Epidermal melanocyte (primary cell): ENCODE data around the gene SEH1L.
"Not testable (repeated sequence)": the region's sequence is repeated elsewhere in the genome, so short reads cannot be mapped to it uniquely, and the experiment has no call there.

Source experiments
- DNase-seq: peaks from one replicate; pipeline ENCODE4 v3.0.0; 2011; ENCODE audit warnings: low spot score; ENCODE audit not compliant: insufficient read length

Gene SEH1L

DNA sequence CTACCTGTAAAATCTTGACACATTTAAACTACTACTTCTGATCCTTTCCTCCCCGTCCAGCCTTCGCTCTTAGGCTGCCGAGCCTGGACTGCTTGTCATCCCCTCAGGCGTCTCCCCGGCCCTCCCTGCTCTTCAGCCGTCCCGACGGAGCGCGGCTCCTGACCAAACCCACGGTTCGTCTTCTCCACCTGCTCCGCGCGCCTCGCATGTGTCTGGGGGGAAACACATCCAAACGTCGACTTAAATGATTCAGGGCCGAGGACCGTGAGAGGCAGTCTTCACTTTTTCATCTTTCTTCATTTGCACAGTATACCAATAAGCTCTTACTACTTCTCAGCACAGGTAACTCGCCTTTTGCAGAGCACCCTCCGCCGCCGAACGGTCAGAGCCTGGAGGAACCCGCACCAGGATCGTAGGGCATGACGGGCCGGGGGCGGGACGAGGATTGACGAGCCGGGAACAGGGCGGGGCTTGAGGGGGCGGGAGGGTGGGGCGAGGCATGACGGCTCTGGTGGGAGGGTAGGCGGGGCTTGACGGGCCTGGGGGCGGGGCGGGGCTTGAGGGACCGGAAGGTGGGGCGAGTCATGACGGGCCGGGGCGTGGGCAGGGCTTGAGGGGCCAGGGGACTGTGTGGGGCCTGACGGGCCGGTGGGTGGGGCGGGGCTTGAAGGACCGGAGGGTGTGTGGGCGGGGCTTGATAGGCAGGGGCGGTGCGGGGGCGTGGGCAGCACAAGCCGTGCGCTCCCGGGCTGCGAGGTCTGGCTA, at the start of gene SEH1L:
Gene SEH1L (plus strand): TSS at position 727 of the 765 bp plus-strand sequence. CDS start 111 bp downstream, outside the sequence.
- peak; percentile 89 for DNase-seq

DNA sequence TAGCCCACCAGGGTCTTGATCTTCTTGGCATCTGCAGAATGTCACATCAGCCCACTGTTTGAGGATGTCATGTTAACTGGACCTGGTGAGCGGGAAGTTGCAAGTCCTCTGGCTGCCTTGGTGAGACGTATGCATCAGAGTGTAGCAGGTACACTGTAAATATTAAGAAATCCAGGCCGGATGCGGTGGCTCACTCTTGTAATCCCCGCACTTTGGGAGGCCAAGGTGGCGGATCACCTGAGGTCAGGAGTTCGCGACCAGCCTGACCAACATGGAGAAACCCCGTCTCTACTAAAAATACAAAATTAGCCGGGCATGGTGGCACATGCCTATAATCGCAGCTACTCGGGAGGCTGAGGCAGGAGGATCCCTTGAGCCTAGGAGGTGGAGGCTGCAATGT, 46.6 kb upstream of the SEH1L start:
- DNase-seq: not testable (repeated sequence)

GRCh38 chr18:12904012-12904516, 43.7 kb upstream of the SEH1L start:
- DNase-seq: no peak

GRCh38 chr18:12906119-12906518, 41.7 kb upstream of the SEH1L start:
- DNase-seq: no peak

DNA sequence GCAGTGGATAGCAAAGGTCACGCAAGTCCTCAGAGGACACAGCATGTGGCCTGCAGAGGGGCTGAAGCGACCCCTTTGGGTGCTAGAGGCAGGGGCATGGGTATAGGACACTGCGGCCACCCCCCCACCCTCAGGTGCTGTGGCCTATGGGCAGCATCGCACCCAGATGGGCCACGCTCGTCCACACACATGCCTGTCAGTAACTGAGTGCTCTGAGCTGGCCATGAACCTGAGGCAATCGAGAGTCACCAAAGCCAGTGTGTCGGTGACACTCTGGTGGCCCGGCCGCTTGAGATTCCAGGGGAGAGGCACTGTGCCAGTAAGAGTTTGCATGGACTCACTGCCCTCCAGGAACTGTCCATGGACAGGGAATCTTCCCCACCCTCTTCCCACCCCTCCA, 41.0 kb upstream of the SEH1L start:
- no peak for DNase-seq

GRCh38 chr18:12907258-12907925, 40.4 kb upstream of the SEH1L start:
- DNase-seq: no peak

- no peak for DNase-seq
Observed at GRCh38 chr18:12908706-12909105, 39.1 kb upstream of the SEH1L start.

DNA sequence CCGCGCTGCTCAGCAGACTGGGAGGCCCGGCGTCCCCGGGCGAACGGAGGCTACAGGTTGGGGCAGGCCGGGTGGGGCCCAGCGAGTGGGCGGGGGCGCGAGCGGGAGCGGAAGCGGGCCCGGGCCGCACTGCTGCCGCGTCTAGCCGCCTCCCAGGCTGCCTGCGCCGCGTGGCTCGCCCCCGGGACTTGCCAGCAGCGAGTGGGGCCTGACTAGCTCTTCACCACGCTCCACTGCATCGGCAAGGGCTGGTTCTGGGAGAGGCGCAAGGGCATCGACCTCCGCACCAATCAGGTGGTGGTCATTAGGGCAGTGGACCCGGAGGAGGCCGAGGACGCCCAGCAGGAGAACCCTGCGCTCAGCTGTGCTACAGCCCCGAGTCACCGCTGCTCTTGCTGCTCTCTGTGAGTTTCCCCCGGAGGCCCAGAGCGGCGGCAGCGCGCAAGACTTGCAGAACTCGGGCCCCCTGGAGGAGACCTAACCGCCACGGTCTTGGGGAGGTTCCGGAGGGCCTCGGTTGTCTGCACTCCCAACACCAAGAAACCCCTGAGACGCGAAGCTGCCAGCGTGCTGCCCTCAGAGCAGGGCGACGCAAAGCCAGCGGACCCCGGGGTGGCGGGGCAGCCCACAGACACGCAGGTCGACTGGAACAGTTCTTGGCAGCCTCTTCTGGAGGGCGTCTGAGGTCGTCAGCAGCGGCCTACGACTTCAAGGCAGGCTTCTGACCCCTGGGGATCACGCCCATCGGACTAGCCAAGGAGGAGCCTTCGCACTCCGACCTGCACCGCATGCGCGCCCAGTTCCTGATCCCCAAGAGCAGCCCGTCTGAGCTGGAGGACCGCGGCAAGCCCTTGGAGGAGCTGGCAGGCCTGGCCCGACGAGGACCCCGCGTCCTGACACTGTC, 36.5 kb upstream of the SEH1L start:
- no peak for DNase-seq

GRCh38 chr18:12911929-12912703, 35.7 kb upstream of the SEH1L start:
- DNase-seq: no peak

DNA sequence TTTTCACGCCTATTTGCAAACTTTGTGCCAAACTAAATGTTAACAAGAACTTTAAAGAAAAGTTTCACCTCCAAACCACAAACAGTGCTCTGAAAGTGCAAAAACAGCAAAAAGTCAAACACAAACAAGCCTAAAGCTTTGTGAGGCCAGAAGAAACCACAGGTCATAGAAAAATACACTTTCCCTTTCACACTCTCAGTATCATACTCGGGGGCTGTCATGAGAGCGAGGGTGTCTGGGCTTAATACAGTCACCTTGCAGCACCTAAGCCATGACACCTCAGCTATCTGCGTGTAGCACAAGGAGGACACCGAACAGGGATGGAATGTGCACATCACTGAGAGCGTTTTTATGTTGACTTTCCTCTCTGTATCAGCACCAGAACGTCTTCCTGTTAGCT, 26.6 kb upstream of the SEH1L start:
- DNase-seq: no peak

DNA sequence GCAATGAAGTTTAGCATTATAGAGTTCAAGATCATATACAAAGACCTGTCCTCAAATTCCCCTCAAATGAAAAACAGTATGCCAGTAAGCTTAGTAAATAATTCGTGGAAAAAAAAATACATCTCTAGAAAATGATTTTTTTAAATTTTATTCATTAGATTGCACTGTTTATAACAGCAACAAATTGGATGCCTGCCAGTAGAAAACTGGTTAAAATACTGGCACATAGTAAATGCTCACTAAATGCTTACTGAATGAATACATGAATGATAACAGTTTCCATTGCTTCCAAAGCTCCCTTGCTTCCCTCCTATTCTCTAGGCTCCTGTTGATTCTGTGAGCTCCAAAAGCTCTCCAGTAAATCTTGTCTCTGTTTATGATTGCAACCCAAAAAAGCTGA, 25.5 kb upstream of the SEH1L start:
- DNase-seq: no peak

- DNase-seq: no peak
Observed at GRCh38 chr18:12924616-12925015, 23.2 kb upstream of the SEH1L start.

DNA sequence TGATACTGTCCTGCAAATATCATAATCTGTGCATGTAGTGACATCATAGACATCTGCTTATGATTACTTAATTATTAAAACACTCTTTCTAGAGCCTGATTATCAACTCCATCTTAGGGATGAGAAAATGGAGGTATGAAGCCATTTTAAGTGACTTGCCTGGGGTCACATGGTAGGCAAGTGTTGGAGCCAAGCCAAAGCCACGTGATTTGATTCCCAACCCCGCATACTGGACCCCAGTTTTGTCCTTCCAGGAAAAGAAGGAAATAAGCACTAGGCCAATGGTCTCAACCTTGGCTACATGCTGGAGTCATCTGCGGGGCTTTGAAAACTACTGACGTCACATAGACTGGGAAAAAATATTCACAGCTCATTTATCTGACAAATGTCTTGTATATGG, 19.6 kb upstream of the SEH1L start:
- no peak for DNase-seq

- no peak for DNase-seq
Observed at GRCh38 chr18:12928641-12929040, 19.2 kb upstream of the SEH1L start.

DNA sequence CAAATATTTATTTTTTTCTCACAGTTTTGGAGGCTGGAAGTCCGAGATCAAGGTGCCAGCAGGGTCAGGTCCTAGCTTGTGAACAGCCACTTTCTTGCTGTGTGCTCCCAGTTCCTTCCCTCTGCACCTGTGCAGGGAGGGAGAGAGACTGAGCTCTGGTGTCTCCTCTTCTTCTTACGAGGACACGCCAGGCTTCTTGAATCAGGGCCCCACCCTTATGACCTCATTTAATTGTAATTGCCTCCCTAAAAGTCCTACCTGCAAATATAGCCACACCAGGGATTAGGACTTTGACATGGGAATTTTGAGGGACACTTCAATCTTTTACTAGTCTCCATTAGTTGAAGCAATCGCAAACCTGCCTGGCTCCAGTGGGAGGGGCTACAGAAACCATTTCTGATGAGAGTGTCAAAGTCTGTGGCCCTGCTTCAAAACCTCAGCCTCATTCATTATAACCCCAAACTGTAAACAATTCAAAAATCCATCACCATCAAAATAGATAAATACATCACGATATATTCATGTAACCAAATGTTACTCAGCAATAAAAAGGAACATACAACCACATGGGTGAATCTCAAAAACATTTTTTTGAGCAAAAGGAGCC, 18.2 kb upstream of the SEH1L start:
- no peak for DNase-seq

DNA sequence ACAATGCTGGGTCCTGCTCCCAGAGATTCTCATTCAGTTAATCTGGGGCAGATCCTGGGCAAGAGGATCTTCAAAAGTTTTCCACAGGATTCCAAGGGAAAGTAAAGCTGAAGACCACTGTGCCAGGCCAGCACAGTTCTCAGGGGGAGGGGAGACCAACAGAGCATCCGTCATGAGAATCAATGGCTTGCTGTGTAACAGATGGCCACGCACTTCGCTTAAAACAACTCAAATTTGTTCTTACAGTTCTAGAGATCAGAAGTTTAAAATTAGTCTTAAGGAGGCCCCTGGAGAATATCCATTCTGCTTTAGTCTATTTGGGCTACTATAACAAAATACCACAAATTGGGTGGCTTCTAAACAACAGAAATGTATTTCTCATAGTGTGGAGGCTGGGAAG, 17.4 kb upstream of the SEH1L start:
- no peak for DNase-seq

- no peak for DNase-seq
Observed at GRCh38 chr18:12930908-12931307, 16.9 kb upstream of the SEH1L start.

- no peak for DNase-seq
Observed at GRCh38 chr18:12933327-12933726, 14.5 kb upstream of the SEH1L start.

GRCh38 chr18:12934454-12935071, 13.2 kb upstream of the SEH1L start:
- DNase-seq: peak; percentile 67

- no peak for DNase-seq
Observed at GRCh38 chr18:12939162-12939561, 8.6 kb upstream of the SEH1L start.
